GM21717 (cell line): ENCODE results near the gene ITIH6.
"Not testable (repeated sequence)": the region's sequence is repeated elsewhere in the genome, so short reads cannot be mapped to it uniquely, and the experiment has no call there.

Experiments
- ATAC-seq: cut with Tn5 transposase; IDR thresholded peaks from one replicate; pipeline ENCODE4 v1.9.1; 2021; ENCODE audit warnings: mild to moderate bottlenecking, moderate library complexity; ENCODE audit not compliant: unreplicated experiment

Gene ITIH6

GRCh38 chrX:54808605-54809483 lies 10.8 kb upstream of the ITIH6 start:
- ATAC-seq = peak; percentile 71

DNA sequence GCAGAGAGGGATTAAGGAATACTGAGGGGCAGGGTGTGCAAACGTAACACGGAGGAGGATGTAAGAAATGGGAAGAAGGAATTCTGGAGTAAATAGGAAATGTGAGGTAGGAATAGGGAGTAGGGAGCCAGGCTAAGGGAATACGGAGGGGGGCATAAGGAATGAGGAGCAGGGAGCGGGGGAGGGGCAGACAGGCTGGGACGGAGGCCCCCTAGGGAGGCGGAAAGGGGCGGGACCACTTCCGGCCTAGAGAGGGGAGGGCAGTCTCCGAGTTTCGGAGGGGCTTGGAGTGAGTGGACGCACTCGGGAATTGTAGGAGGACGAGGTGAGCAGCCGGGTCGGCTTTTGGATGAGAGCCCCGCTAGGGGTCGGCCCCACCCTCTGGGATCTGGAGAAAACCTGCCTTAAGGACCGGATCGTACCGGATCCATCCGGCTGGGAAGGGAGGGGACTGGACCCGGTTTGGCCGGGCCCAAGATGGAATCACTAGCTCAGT lies 10.1 kb upstream of the ITIH6 start:
- ATAC-seq = peak; percentile 26

GRCh38 chrX:54807524-54808108 lies 9.6 kb upstream of the ITIH6 start, which contains the start of gene MAGED2:
TSS of gene MAGED2 (plus strand) at chrX:54807745. CDS start at chrX:54809332, 1,587 bp downstream.
- ATAC-seq = no peak

DNA sequence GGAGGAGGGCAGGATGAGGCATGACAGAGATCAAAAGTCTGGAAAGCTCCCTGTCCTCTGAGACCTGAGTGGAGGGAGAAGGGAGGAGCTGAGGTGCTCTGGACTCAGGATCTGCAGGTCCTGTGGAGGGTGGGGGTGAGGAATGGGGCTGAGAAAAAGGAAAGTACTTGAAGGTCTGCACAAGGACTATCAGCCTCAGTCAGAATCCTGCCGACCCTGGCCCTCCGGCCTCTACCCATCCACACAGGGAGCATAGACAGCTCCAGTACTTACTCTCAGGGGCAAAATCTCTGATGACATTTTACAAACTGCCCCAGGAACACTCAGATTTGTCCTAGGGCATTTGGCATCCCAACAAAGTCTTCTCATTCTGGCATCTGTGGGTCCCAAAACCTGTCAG lies 991 bp upstream of the ITIH6 start:
- no peak for ATAC-seq

DNA sequence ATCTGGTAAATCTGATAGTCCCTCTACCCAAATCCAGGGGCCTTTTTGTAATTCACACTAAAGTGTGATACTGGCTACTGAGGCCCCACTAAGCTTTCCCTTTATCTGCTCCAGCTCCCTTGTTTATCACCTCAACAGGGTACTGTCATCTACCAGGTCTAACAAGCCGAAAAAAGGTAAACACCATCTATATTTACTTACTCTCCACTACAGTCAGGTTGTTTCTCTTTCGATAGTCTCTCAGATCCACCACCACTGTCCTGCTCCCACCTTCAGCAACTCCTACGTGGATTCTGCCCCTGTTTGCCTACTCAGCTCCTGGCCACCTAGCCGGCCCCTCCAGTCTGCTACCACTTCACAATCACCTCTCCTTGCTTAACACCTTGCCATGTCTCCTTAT lies 3.3 kb downstream of the ITIH6 start:
- ATAC-seq = no peak

GRCh38 chrX:54794028-54794427 lies 4.0 kb downstream of the ITIH6 start:
- no peak for ATAC-seq

DNA sequence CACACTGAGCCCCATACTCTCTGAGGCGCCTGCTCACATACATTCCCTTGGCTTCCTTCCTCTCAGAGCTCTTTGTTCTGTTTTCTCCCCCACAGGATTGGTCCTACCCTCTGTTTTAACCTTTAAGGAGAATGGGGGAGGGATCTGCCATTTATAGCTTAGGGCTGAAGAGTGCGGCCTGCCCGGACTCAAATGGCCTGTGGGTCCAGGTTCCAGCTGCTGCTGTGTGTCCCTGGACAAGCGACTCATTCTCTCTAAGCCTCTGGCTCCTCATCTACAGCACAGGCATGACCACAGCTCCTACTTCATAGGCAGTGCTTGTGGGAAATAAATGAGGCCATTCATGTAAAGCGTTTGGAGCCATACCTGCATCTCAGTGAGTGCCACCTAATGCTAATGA lies 8.7 kb downstream of the ITIH6 start:
- ATAC-seq = not testable (repeated sequence)

DNA sequence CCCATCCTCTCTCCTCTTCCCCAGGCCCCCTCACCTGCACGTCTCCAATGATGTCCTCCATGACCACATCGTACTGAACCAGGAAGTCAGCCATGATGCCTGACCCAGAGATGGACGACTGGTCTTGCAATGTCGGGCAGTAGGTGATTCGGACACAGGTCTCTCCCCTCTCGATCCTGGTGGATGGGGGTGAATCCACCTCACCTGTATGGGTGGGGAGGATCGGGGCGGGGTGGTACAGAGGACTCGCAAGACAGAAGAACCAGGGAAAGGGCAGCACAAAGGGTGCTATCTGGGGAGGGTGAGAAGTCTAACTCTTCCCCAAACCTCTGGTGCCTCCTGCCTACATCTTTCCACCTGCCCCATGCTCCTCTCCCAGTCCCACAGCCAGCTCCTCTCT lies 9.6 kb downstream of the ITIH6 start:
- no peak for ATAC-seq

DNA sequence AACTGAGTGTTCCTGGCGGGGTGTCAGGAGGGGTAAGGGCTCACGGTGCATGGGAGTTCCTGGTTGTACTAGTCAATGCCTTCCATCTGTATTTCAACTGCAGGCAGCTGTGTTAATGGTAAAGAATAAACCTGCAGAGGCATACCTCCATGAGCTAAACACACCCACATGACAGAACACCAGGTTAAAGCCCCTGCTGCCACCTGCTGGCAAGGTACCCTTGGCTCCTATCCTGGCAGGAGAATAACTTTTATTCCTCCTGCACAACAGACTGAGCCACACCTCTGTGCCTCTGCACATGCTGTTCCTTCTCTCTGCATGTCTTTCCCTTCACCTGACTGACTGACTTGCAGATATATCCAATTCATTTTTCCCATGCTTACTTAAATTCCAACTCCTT lies 11.1 kb downstream of the ITIH6 start:
- no peak for ATAC-seq

- ATAC-seq = no peak
Observed at GRCh38 chrX:54785901-54786300, 12.2 kb downstream of the ITIH6 start.

GRCh38 chrX:54776987-54777672 lies 20.9 kb downstream of the ITIH6 start:
- no peak for ATAC-seq

DNA sequence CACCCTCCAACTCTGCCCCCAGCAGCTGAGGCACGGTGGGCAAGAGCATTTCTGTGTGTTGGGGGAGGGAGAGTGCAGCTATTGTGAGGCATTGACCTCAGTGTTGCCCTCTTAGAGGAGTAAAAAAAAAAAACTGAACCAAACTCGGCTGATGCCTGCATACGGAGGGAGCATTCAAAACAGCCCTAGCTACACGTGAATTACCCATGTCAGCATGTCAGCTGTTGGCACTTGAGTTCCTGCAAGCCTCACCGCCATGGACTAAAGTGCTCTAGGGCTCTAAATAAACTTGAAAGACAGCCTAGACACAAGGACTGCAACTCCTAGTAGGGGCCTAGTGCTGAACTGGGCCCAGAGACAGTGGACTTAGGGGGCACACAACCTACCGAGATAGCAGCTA lies 22.0 kb downstream of the ITIH6 start:
- no peak for ATAC-seq

GRCh38 chrX:54774391-54775094 lies 23.5 kb downstream of the ITIH6 start:
- ATAC-seq = not testable (repeated sequence)

- ATAC-seq = no peak
Observed at GRCh38 chrX:54758114-54759055, 39.7 kb downstream of the ITIH6 start.

DNA sequence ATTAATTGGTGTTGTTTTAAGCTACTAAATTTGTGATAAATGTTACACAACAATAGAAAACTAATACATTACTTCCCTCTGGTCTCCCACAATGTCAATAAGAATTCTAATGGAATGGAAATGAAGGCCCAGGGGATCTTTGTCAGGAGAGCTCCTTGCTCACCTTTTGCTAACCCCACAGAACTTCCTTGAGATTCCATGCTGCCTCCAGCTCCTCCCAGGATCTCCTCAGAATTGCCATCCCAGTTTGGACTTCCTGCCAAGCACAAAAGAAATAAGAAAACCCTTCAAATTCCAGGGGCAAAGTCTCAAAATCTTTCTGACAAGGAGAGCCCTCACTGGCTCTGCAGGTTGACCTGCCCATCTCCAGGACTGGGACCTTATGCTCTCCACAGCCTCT lies 43.2 kb downstream of the ITIH6 start:
- no peak for ATAC-seq

- no peak for ATAC-seq
Observed at GRCh38 chrX:54748626-54749025, 49.4 kb downstream of the ITIH6 start.

DNA sequence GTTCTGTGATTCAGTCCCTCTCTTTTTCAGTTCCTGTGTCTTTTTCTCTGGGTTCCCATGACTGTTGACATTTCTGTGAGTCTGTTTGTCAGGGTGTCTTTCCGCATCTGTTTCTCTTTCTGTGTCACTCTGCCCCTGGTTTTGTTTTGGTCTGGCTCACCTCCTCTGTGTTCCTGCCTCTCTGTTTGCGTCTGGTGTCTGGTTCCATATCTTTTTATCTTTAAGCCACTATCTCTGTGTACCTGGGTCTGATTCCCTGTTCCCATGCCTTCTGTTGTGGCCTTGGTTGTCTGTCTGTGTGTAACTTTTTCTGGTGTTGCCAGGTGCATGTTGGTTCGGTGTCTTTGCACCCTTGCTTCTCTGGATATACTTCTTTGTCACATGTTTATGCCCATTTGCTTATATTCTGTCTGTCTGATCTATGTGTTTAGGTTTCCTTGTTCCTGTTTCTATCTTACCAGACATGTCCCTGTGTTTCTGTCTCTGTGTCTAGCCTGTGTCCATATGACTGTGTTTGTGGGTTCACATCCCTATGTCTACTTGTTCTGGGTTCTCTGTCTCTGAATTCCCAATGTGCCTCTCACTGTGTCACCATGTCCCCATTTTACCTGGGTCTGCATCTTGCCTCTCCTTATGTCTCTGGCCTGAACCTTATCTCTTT lies 50.2 kb downstream of the ITIH6 start:
- no peak for ATAC-seq

GRCh38 chrX:54746928-54747327 lies 51.1 kb downstream of the ITIH6 start:
- no peak for ATAC-seq

- no peak for ATAC-seq
Observed at GRCh38 chrX:54745676-54746075, 52.4 kb downstream of the ITIH6 start.
